OCI-LY7 (cell line): ENCODE measurements around the gene MYCL. TPM values are rescaled to one million over a fixed set of nuclear protein-coding genes. Genes with fewer than 3 reads are reported as not detected.

Source experiments
- BruUV-seq: library from RNA; stranded (reverse); fragments of 400-500 nt; replicated peaks from 2 replicates; lab custom pipeline; 2021; lab: Mats Ljungman, UMichigan
- CTCF ChIA-PET: fragments of 300-600 bp; sonication (Branson Sonifier 250); formaldehyde crosslinking; loops from one replicate; lab custom pipeline; 2022; ENCODE audit warnings: antibody characterized with exemption; ENCODE audit not compliant: unreplicated experiment; lab: Charles Lee
- POLR2A ChIA-PET: fragments of 300-600 bp; sonication (Branson Sonifier 250); formaldehyde crosslinking; loops from one replicate; lab custom pipeline; 2022; ENCODE audit warnings: antibody characterized with exemption; lab: Charles Lee
- DNase-seq: peaks from one replicate; pipeline ENCODE4 v3.0.0-alpha.2; 2015; ENCODE audit warnings: low spot score
- H2AFZ ChIP-seq: fragments of 200-600 bp; sonication (generic), shearing (Covaris generic); 2 replicates; pipeline ENCODE4 v1.6.1; 2014; ENCODE audit warnings: mild to moderate bottlenecking, antibody characterized with exemption, low read length, moderate library complexity
- H3K27ac ChIP-seq: fragments of 200-600 bp; sonication (generic); 2 replicates; pipeline ENCODE4 v1.5.1; 2014; ENCODE audit warnings: mixed run types, low read depth, mild to moderate bottlenecking, moderate library complexity, low read length, inconsistent platforms; ENCODE audit not compliant: poor library complexity, severe bottlenecking
- H3K36me3 ChIP-seq: fragments of 200-600 bp; sonication (generic); 2 replicates; pipeline ENCODE4 v1.6.1; 2014; ENCODE audit warnings: mild to moderate bottlenecking, antibody characterized with exemption, low read length, moderate library complexity, mixed read lengths; ENCODE audit not compliant: insufficient read depth
- H3K4me1 ChIP-seq: fragments of 200-600 bp; sonication (generic); 2 replicates; pipeline ENCODE4 v1.5.1; 2014; ENCODE audit warnings: mild to moderate bottlenecking, low read length; ENCODE audit not compliant: insufficient read depth, poor library complexity, severe bottlenecking
- H3K4me2 ChIP-seq: fragments of 200-600 bp; sonication (generic); 2 replicates; pipeline ENCODE4 v1.6.1; 2014; ENCODE audit warnings: mild to moderate bottlenecking, low read length
- H3K4me3 ChIP-seq: fragments of 200-600 bp; sonication (generic); 2 replicates; pipeline ENCODE4 v1.5.1; 2014; ENCODE audit warnings: mild to moderate bottlenecking, low read depth, low read length; ENCODE audit not compliant: poor library complexity, severe bottlenecking
- H3K79me2 ChIP-seq: fragments of 200-600 bp; sonication (generic); 2 replicates; pipeline ENCODE4 v1.6.1; 2016; ENCODE audit warnings: low read depth, mild to moderate bottlenecking, low read length, moderate library complexity, mixed read lengths; ENCODE audit not compliant: insufficient read depth
- H3K9me2 ChIP-seq: fragments of 200-600 bp; sonication (generic); 2 replicates; pipeline ENCODE4 v1.6.1; 2016; ENCODE audit warnings: mild to moderate bottlenecking, low read length, mixed read lengths; ENCODE audit not compliant: insufficient read depth
- H3K9me3 ChIP-seq: fragments of 200-600 bp; sonication (generic); 2 replicates; pipeline ENCODE4 v1.6.1; 2014; ENCODE audit warnings: mild to moderate bottlenecking, mixed run types, low read length, mixed read lengths
- H4K20me1 ChIP-seq: fragments of 200-600 bp; sonication (generic); 2 replicates; pipeline ENCODE4 v1.6.1; 2014; ENCODE audit warnings: mild to moderate bottlenecking, antibody characterized with exemption, low read length, moderate library complexity, mixed read lengths; ENCODE audit not compliant: insufficient read depth
- CTCF ChIP-seq: fragments of 200-600 bp; sonication (generic); conservative IDR thresholded peaks from 2 replicates; pipeline ENCODE4 v1.5.1; 2014; ENCODE audit warnings: mild to moderate bottlenecking, antibody characterized with exemption, low read length, moderate library complexity, mixed read lengths
- EZH2phosphoT487 ChIP-seq: fragments of 200-600 bp; sonication (generic); IDR thresholded peaks from 2 replicates; pipeline ENCODE4 v1.6.1; 2018; ENCODE audit warnings: low read depth, borderline replicate concordance, mild to moderate bottlenecking, mixed run types, antibody characterized with exemption, low read length, moderate library complexity, mixed read lengths
- intact Hi-C: fragments of 100-400 bp; cut with micrococcal nuclease; formaldehyde crosslinking; loops from one replicate; pipeline ENCODE4 v1.10.0; 2022; ENCODE audit not compliant: unreplicated experiment
- total RNA-seq, 2 experiments: library from RNA; depleted of rRNA in 1 of 2; stranded (reverse); fragments of >200 nt in 1 of 2; shearing (Covaris generic) in 1 of 2; gene quantifications; 2 replicates each; pipeline ENCODE4 v1.2.3, GENCODE V29; 2014 to 2022

The MYCL gene
- total RNA-seq, 2 experiments from 2014 or later: 0.41 to 1.0 TPM

GRCh38 chr1:39933956-39934941 lies 32.5 kb upstream of the MYCL start:
- no peaks in the 10 kb centered on the region for H3K9me2 ChIP-seq
- DNase-seq: no peak
- ChIA-PET POLR2A (no interaction called here), CTCF (no interaction called here)
- no peak overlapping the region for H3K4me3 ChIP-seq
- BruUV-seq: no TSS peak
- H3K36me3 ChIP-seq: no peaks in the 10 kb centered on the region
- H3K9me3 ChIP-seq: no peaks in the 10 kb centered on the region
- H3K79me2 ChIP-seq: no peaks in the 10 kb centered on the region
- no peaks in the 10 kb centered on the region for H3K4me1 ChIP-seq
- H3K27ac ChIP-seq: no peak overlapping the region
- no peak overlapping the region for H2AFZ ChIP-seq
- TF ChIP-seq EZH2phosphoT487 (no peak), CTCF (no peak)
- H4K20me1 ChIP-seq: no peaks in the 10 kb centered on the region
- intact Hi-C loops: no loop called here
- H3K4me2 ChIP-seq: no peak overlapping the region

- no peak overlapping the region for H3K4me2 ChIP-seq
- POLR2A ChIA-PET: no interaction called here
- H4K20me1 ChIP-seq: no peaks in the 10 kb centered on the region
- H3K27ac ChIP-seq: no peak overlapping the region
- CTCF ChIA-PET: no interaction called here
- peaks cover 8% of the 10 kb centered on the region for H3K4me1 ChIP-seq
- H3K36me3 ChIP-seq: no peaks in the 10 kb centered on the region
- no peaks in the 10 kb centered on the region for H3K79me2 ChIP-seq
- TF ChIP-seq EZH2phosphoT487 (no peak), CTCF (no peak)
- BruUV-seq: no TSS peak
- intact Hi-C loops: no loop called here
- H3K9me2 ChIP-seq: no peaks in the 10 kb centered on the region
- no peak for DNase-seq
- no peak overlapping the region for H2AFZ ChIP-seq
- H3K9me3 ChIP-seq: no peaks in the 10 kb centered on the region
- no peak overlapping the region for H3K4me3 ChIP-seq
These were observed 27.3 kb upstream of the MYCL start for GRCh38 chr1:39928809-39929587.
